GM10266 (cell line): ENCODE data around the gene TMTC2.

Experiments
- DNase-seq: peaks from one replicate; pipeline ENCODE4 v3.0.0; 2012; ENCODE audit errors: extremely low spot score
- TF ChIP-seq, protein P1 (sequence below): IDR thresholded peaks from 2 replicates; pipeline ENCODE4 v1.5.1; 2012; ENCODE audit warnings: mild to moderate bottlenecking, low read depth; ENCODE audit not compliant: control insufficient read depth, insufficient read depth; ENCODE audit errors: missing control alignments

Gene TMTC2

GRCh38 chr12:83153177-83153576 is 466.5 kb downstream of the TMTC2 start:
- TF ChIP-seq, protein P1, sequence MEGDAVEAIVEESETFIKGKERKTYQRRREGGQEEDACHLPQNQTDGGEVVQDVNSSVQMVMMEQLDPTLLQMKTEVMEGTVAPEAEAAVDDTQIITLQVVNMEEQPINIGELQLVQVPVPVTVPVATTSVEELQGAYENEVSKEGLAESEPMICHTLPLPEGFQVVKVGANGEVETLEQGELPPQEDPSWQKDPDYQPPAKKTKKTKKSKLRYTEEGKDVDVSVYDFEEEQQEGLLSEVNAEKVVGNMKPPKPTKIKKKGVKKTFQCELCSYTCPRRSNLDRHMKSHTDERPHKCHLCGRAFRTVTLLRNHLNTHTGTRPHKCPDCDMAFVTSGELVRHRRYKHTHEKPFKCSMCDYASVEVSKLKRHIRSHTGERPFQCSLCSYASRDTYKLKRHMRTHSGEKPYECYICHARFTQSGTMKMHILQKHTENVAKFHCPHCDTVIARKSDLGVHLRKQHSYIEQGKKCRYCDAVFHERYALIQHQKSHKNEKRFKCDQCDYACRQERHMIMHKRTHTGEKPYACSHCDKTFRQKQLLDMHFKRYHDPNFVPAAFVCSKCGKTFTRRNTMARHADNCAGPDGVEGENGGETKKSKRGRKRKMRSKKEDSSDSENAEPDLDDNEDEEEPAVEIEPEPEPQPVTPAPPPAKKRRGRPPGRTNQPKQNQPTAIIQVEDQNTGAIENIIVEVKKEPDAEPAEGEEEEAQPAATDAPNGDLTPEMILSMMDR: no peak

GRCh38 chr12:83156815-83157214 is 470.1 kb downstream of the TMTC2 start:
- TF ChIP-seq, protein P1: no peak
- no peak for DNase-seq

More at GRCh38 chr12:83153177-83153576, 466.5 kb downstream of the TMTC2 start:
- no peak for DNase-seq

DNA sequence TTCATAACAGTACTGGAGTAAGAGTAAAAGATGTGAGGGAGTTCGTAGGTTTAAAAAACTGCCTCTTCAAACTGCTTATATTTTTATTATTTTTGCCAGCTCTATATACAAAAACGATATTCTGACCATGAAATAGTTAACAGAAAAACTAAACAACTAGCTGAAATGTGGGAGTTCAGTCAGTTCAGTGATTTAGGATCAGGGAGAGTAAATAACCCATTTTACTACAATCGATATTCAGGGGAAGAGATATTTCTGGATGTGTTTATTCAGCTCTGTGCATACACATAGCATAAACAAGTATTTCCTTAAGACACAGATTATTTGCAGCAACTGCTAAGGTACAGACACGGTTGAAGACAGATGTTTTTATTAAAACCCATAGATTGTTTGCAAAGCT is 470.9 kb downstream of the TMTC2 start:
- no peak for DNase-seq
- TF ChIP-seq, protein P1: no peak

GRCh38 chr12:83158613-83159207 is 472.0 kb downstream of the TMTC2 start:
- TF ChIP-seq, protein P1: no peak
- no peak for DNase-seq

DNA sequence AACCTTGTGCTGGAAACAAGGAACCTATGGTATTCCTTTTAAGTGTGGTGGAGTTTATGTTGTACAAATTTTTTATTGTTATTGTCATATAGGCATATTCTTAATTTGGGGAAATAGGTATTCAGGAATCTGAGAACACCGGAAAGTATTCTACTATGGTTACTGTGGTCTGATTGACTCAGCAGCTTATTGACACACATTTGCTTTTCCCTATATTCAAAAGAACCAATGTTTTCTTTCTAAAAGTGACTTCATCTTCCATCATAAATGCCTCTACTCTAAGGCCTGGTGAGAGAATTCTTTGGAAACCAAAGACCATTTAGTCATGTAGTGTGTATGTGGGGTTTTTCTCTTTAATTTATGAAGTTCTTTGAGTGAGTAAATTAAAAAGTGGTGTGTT is 474.8 kb downstream of the TMTC2 start:
- TF ChIP-seq, protein P1: no peak

DNA sequence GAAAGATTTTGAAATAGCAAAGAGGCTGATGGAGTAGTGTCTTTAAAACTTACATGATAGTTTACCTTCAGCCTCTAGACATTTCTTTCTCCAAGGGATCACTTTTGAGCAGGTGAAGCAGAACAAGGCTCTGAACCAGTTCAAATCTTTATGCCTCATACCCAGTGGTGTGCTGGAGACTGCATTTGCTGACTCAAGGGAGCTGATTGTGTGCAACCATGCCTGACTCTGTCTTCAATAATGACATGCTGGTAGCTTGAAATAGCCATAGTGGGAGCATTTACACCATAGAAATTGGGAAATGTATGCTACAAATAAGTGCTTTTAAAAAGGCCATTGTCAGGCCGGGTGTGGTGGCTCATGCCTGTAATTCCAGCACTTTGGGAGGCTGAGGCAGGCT is 482.0 kb downstream of the TMTC2 start:
- no peak for DNase-seq
- TF ChIP-seq, protein P1: no peak

More for the DNA sequence above, 474.8 kb downstream of the TMTC2 start:
- no peak for DNase-seq

DNA sequence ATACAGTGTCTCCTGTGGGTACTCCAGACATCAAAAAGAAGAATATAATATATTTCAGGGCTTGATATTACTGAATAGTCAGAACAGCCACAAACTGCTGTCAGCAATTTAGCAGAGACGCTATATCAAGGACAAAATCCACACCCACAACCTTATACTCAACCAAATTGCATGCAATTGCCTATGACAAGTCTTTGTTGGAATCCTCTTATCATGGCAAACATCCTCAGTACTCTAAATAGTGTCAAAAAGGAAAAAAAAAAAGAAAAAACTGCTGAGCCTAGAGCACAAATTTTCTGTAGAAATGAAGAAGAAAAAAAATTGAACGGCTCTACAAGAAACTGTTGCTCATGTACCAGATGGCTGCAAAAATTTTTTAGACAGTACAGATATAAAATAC is 485.7 kb downstream of the TMTC2 start:
- TF ChIP-seq, protein P1: no peak
- no peak for DNase-seq
